HG02973 (cell line): ENCODE results near the gene GBF1.
"Not testable (repeated sequence)": the region's sequence is repeated elsewhere in the genome, so short reads cannot be mapped to it uniquely, and the experiment has no call there.

Source experiments
- ATAC-seq: cut with Tn5 transposase; IDR thresholded peaks from one replicate; pipeline ENCODE4 v1.9.1; 2021; ENCODE audit warnings: moderate library complexity; ENCODE audit not compliant: unreplicated experiment

Gene GBF1

GRCh38 chr10:102233997-102234396 lies 11.3 kb upstream of the GBF1 start:
- no peak for ATAC-seq

- no peak for ATAC-seq
Observed at GRCh38 chr10:102234888-102235597, 10.3 kb upstream of the GBF1 start.

- ATAC-seq: no peak
Observed at GRCh38 chr10:102235598-102235920, 9.8 kb upstream of the GBF1 start.

- ATAC-seq: no peak
Observed at GRCh38 chr10:102236006-102236405, 9.3 kb upstream of the GBF1 start.

GRCh38 chr10:102237711-102238252 lies 7.5 kb upstream of the GBF1 start:
- ATAC-seq: no peak

GRCh38 chr10:102240467-102241031 lies 4.8 kb upstream of the GBF1 start:
- ATAC-seq: no peak

- no peak for ATAC-seq
Observed at GRCh38 chr10:102241032-102241443, 4.3 kb upstream of the GBF1 start.

- ATAC-seq: peak; percentile 33
Observed at GRCh38 chr10:102241444-102242117, 3.8 kb upstream of the GBF1 start, which contains the start of gene PITX3. Gene PITX3, minus strand, starts transcription at chr10:102241512. Its CDS starts 9,432 bp downstream, at chr10:102232080.

GRCh38 chr10:102242118-102242485 lies 3.2 kb upstream of the GBF1 start:
- ATAC-seq: no peak

GRCh38 chr10:102243309-102243708 lies 2.0 kb upstream of the GBF1 start:
- ATAC-seq: no peak

GRCh38 chr10:102245932-102246251 lies 560 bp downstream of the GBF1 start:
- ATAC-seq: no peak

GRCh38 chr10:102246261-102246660 lies 929 bp downstream of the GBF1 start:
- ATAC-seq: no peak

- no peak for ATAC-seq
Observed at GRCh38 chr10:102247734-102248133, 2.4 kb downstream of the GBF1 start.

GRCh38 chr10:102252508-102252907 lies 7.2 kb downstream of the GBF1 start:
- not testable (repeated sequence) for ATAC-seq

GRCh38 chr10:102254426-102254825 lies 9.1 kb downstream of the GBF1 start:
- ATAC-seq: no peak

GRCh38 chr10:102255404-102255803 lies 10.1 kb downstream of the GBF1 start:
- no peak for ATAC-seq

GRCh38 chr10:102261196-102261595 lies 15.9 kb downstream of the GBF1 start:
- no peak for ATAC-seq

GRCh38 chr10:102261842-102262241 lies 16.5 kb downstream of the GBF1 start:
- no peak for ATAC-seq

GRCh38 chr10:102262744-102263370 lies 17.5 kb downstream of the GBF1 start:
- no peak for ATAC-seq

GRCh38 chr10:102264371-102264770 lies 19.0 kb downstream of the GBF1 start:
- no peak for ATAC-seq

GRCh38 chr10:102266670-102267069 lies 21.3 kb downstream of the GBF1 start:
- ATAC-seq: no peak

- ATAC-seq: no peak
Observed at GRCh38 chr10:102267748-102268147, 22.4 kb downstream of the GBF1 start.
